Adrenal gland (tissue), 12 donors: ENCODE data around the gene FMNL2. TPM values are rescaled to one million over a fixed set of nuclear protein-coding genes. Genes with fewer than 3 reads are reported as not detected.

Source experiments
- DNase-seq, 7 donors: peaks; one replicate each; pipeline ENCODE4 v3.0.0-alpha.2; 2019 to 2020
- H3K27ac ChIP-seq, 5 donors: fragments of 200-600 bp; sonication (generic) in 4 of 5; 1 replicate in 3 of 5; 2 replicates in 2 of 5; pipeline versions ENCODE4 v1.5.1 to v1.8.0; 2016 to 2020; ENCODE audit warnings: mild to moderate bottlenecking in 1 of 5
- H3K27me3 ChIP-seq: fragments of 200-600 bp; 2 replicates; pipeline ENCODE4 v1.8.0; 2021
- H3K36me3 ChIP-seq, 2 donors: fragments of 200-600 bp; replicated peaks in 1 of 2; 1 replicate in 1 of 2; 2 replicates in 1 of 2; pipeline versions ENCODE4 v1.5.1 to v1.8.0; 2018 to 2022
- H3K4me1 ChIP-seq, 2 donors: fragments of 200-600 bp; replicated peaks in 1 of 2; 1 replicate in 1 of 2; 2 replicates in 1 of 2; pipeline versions ENCODE4 v1.5.1 to v1.8.0; 2018 to 2021
- H3K4me3 ChIP-seq, 4 donors: fragments of 200-600 bp; sonication (generic) in 3 of 4; one replicate each; pipeline ENCODE4 v1.5.1; 2016 to 2018
- H3K9me3 ChIP-seq, 3 donors: fragments of 200-600 bp; sonication (generic) in 1 of 3; replicated peaks in 1 of 3; 1 replicate in 2 of 3; 2 replicates in 1 of 3; pipeline versions ENCODE4 v1.5.1 to v1.8.0; 2016 to 2021
- CTCF ChIP-seq, 6 experiments: fragments of 450-650 bp in 4 of 6; fragments of 200-600 bp in 2 of 6; sonication (generic) in 1 of 6; IDR thresholded peaks; 1 replicate in 5 of 6; 2 replicates in 1 of 6; pipeline versions ENCODE4 v1.5.1 to v1.8.0; 2016 to 2021; ENCODE audit warnings: antibody characterized with exemption in 6 of 6, mild to moderate bottlenecking in 2 of 6, moderate library complexity in 1 of 6
- POLR2A ChIP-seq, 2 donors: fragments of 450-650 bp; IDR thresholded peaks; one replicate each; pipeline ENCODE4 v1.6.1; 2017; ENCODE audit warnings: antibody characterized with exemption in 2 of 2, mild to moderate bottlenecking in 2 of 2, moderate library complexity in 1 of 2
- whole genome bisulfite sequencing, 4 donors: extraction: QIAGEN DNeasy Blood & Tissue Kit in 2 of 4; methylation state at CpG; one replicate each; pipeline versions ENCODE4 v1.1.5 to v1.1.7; 2013 to 2017; 5-methylcytosine and 5-hydroxymethylcytosine counted together
- intact Hi-C, 2 donors: fragments of 100-400 bp; cut with DNase I; formaldehyde crosslinking; loops; one replicate each; pipeline versions ENCODE4 v1.14.1 to v1.15.0; 2022 to 2023
- polyA plus RNA-seq, 3 donors: library from polyadenylated mRNA; stranded (reverse); fragments of 200-250 nt in 2 of 3; fragments of 350-450 nt in 1 of 3; fragmentation: Illumina TruSeq in 1 of 3; extraction: RNeasy Lipid Tissue Mini Kit (QIAGEN cat#74804) in 1 of 3; gene quantifications; one replicate each; pipeline ENCODE4 v1.2.3, GENCODE V29; 2013 to 2014
- total RNA-seq, 9 donors: library from RNA; depleted of rRNA in 4 of 9; stranded (reverse); fragments of >200 nt in 4 of 9; fragments of 120-200 nt in 1 of 9; fragmentation: NEBNext Ultra II Directional in 1 of 9; extraction: Animal tissue kit (Norgen Biotek cat#: 25700) in 1 of 9; gene quantifications; one replicate each; pipeline versions ENCODE4 v1.1.0 to v1.2.4, GENCODE V29; 2013 to 2023
- donor health status: healthy with polysubstance abuse.
- donor health status: Bipolar disorder and iron deficiency.
- donor health status: DM: yes; HTN: yes; CAD: no.
- donor health status: DM: no; HTN: no; CAD: no.
- donor health status: DM: no; HTN: no; CAD: no.
- donor health status: DM: yes; HTN: yes; CAD: no.

The FMNL2 gene
- total and polyA plus RNA-seq, 12 donors, result 23.5 to 54.2 (median 36.7) TPM

- no peaks in the 10 kb centered on the region for H3K9me3 ChIP-seq
- peaks cover 14 to 46% of the 10 kb centered on the region in 2 donors for H3K4me1 ChIP-seq
Observed at GRCh38 chr2:152449578-152449977, 114.6 kb downstream of the FMNL2 start.

GRCh38 chr2:152450176-152450575 is 115.2 kb downstream of the FMNL2 start:
- no peaks in the 10 kb centered on the region for H3K36me3 ChIP-seq
- no peaks in the 10 kb centered on the region for H3K9me3 ChIP-seq
- DNase-seq, result no peak
- no peak overlapping the region for H3K4me3 ChIP-seq
- intact Hi-C loops, result no loop called here
- H3K27ac ChIP-seq, result no peak overlapping the region
- 96 to 99% (median 97%) methylated on average over 4 of the region's 4 CpGs for WGBS, 4 donors
- peaks cover 14 to 45% of the 10 kb centered on the region in 2 donors for H3K4me1 ChIP-seq
- H3K27me3 ChIP-seq, result no peaks in the 10 kb centered on the region
- TF ChIP-seq POLR2A (IDR thresholded peaks at IDR 0.05), result no peak
- no peak for TF ChIP-seq CTCF (IDR thresholded peaks at IDR 0.05)

More at GRCh38 chr2:152449578-152449977, 114.6 kb downstream of the FMNL2 start:
- WGBS, 4 donors, result 91 to 97% (median 93%) methylated on average over 3 of the region's 3 CpGs
- Histone ChIP-seq H3K36me3 (no peaks in the 10 kb centered on the region), H3K27me3 (no peaks in the 10 kb centered on the region), H3K27ac (no peak overlapping the region), H3K4me3 (no peak overlapping the region)
- intact Hi-C loops, result no loop called here
- DNase-seq, result no peak
- TF ChIP-seq CTCF (IDR thresholded peaks at IDR 0.05), result no peak
- no peak for TF ChIP-seq POLR2A (IDR thresholded peaks at IDR 0.05)

- Histone ChIP-seq H3K4me1 (peaks cover 14 to 26% of the 10 kb centered on the region in 2 donors), H3K9me3 (no peaks in the 10 kb centered on the region), H3K4me3 (no peak overlapping the region), H3K36me3 (no peaks in the 10 kb centered on the region), H3K27ac (no peak overlapping the region), H3K27me3 (no peaks in the 10 kb centered on the region)
- 90 to 94% (median 93%) methylated on average over 13 of the region's 13 CpGs for WGBS, 4 donors
- no peak for DNase-seq
- intact Hi-C loops, result no loop called here
- no peak for TF ChIP-seq POLR2A (IDR thresholded peaks at IDR 0.05)
- no peak for TF ChIP-seq CTCF (IDR thresholded peaks at IDR 0.05)
Observed at GRCh38 chr2:152452256-152452973, 117.4 kb downstream of the FMNL2 start.

GRCh38 chr2:152453129-152453911 is 118.3 kb downstream of the FMNL2 start:
- H3K27me3 ChIP-seq, result no peaks in the 10 kb centered on the region
- H3K36me3 ChIP-seq, result no peaks in the 10 kb centered on the region
- H3K27ac ChIP-seq, result no peak overlapping the region
- no peaks in the 10 kb centered on the region for H3K9me3 ChIP-seq
- 84 to 92% (median 88%) methylated on average over 9 of the region's 9 CpGs for WGBS, 4 donors
- no peak overlapping the region for H3K4me3 ChIP-seq
- intact Hi-C loops, result no loop called here
- TF ChIP-seq CTCF (IDR thresholded peaks at IDR 0.05) (no peak), POLR2A (IDR thresholded peaks at IDR 0.05) (no peak)
- peaks cover 11 to 22% of the 10 kb centered on the region in 2 donors for H3K4me1 ChIP-seq
- no peak for DNase-seq
